M059J (cell line): Measurements from ENCODE around the gene ARF5. TPM values are rescaled to one million over a fixed set of nuclear protein-coding genes. Genes with fewer than 3 reads are reported as not detected.
"Not testable (repeated sequence)": the region's sequence is repeated elsewhere in the genome, so short reads cannot be mapped to it uniquely, and the experiment has no call there.

Source experiments
- DNase-seq: peaks from one replicate; pipeline ENCODE4 v3.0.0-alpha.2; 2012; ENCODE audit warnings: low read depth
- total RNA-seq: library from RNA; depleted of rRNA; stranded (reverse); fragments of >200 nt; shearing (Covaris generic); gene quantifications from 2 replicates; pipeline ENCODE4 v1.2.3, GENCODE V29; 2014; rRNA removed

The ARF5 gene
- 250 and 256 TPM in 2 replicates for total RNA-seq

DNA sequence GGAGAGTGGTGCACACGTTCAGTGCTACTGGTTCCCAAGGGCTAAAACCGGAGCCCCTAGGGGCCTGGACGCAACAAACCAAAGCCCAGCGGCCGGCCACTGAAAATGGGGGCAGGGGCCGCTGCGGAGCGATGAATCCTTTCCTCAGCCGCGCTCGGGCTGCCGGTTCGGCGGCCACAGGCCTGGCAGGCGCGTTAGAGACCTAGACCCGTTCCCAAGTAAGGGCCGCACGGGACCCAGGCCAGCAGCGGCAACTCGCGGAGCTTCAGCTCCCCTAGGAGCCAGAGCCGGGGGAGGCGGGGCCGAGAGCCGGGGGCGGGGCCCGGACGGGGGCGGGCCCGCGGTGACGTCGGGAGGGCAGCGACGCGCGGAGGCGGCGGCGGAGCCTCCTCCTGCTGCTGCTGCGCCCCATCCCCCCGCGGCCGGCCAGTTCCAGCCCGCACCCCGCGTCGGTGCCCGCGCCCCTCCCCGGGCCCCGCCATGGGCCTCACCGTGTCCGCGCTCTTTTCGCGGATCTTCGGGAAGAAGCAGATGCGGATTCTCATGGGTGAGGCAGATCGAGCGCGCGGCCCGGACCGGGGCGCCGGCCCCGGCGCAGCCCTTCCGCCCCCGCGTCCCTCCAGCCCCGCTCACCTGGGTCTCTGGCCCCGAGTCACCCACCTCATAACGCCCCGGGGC, at the start of gene ARF5:
TSS of gene ARF5 (plus strand) at position 393 of the 678 bp plus-strand sequence. CDS start at position 481, 88 bp downstream.
- DNase-seq: peak; percentile 76

DNA sequence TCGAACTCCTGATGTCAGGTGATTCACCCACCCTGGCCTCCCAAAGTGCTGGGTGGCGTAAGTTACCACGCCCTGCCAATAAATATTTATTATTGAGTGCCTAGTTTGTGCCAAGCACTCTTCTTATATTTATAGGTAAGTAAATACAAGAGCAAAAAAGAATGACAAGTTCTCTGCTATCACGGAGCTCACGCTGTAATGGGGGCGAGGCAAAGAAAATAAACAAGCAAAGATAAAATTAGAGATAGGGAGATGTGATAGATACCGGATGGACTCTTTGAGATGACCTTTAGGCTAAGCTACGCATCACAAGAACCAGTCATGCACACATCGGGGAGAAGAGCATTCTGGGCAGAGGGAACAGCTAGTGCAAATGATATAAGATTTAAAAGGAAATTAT, 49.1 kb upstream of the ARF5 start:
- no peak for DNase-seq

DNA sequence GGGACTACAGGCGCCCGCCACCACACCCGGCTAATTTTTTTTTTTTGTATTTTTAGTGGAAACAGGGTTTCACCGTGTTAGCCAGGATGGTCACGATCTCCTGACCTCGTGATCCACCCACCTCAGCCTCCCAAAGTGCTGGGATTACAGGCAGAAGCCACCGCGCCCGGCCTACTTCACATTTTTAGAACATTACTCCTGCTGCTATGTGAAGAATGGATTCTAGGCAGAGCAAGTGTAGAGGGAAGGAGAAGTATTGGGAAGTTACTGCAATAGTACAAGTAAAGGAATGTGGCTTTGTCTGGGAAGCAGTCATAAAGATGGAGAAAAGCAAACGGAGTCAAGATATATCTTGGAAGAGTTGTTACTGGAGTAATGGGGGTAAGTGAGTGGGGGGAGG, 47.8 kb upstream of the ARF5 start:
- not testable (repeated sequence) for DNase-seq

DNA sequence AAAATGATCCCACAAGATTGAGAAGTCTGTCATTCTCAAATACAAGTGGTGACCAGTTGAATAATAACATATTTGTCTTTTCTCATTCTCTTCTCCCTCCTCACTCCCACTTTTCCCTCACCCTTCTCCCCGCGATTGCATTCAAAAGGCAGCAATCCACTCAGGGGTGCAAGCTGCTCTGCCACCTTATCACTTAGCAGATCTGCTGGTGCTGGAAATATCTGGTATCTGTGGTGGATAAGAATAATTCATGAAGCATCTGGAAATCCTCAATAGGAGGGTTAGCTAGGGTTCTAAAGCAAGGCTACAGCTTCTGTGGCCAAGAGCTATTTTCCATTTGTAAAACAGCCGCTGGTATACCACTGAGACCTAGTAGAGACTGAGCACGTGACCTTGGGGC, 46.7 kb upstream of the ARF5 start:
- no peak for DNase-seq

DNA sequence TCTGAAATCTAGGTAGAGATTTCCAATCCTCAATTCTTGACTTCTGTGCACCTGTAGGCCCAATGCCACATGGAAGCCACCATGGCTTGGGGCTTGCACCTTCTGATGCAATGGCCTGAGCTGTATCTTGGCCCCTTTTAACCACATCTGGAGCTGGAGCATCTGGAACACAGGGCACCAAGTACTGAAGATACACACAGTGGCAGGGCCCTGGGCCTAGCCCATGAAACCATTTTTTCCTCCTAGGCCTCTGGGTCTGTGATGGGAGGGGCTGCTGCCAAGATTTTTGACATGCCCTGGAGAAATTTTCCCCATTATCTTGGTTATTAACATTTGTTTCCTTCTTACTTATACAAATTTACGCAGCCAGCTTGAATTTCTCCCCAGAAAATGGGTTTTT, 41.9 kb upstream of the ARF5 start:
- no peak for DNase-seq

DNA sequence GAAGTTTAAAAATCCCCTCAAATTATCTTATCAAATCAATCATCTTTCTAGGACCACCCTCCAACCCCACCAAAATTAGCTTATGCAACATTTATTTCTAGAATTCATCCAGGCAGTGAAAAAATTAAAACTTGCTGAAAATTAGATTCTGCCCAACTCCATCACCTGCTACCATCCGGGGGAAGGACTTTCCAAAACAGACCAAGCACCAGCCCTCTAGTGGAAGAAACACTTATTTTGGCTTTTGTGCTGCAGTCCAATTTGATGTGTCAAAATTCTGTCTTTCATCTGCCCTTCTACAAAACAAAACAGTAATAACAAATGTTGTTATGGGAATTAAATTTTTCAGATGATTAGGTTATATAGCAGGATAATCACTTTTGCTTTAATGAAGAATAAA, 38.0 kb upstream of the ARF5 start:
- no peak for DNase-seq

DNA sequence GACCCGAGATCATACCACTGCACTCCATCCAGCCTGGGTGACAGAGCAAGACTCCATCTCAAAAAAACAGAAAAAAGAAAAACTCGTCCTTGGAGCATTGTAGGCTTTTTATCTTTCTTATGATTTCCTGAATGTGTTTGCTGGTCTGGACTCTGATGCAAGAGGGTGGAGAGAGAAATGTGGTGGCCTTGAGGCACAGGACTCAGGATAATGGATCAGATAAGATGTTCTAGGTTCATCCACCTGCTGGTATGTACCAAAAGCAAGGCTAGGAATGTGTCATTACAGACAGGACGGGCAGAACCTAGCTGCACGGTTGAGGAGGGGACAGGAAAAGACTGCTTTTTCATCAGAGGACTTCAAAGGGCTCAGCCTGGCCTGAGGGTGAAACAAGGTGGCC, 36.3 kb upstream of the ARF5 start:
- no peak for DNase-seq

DNA sequence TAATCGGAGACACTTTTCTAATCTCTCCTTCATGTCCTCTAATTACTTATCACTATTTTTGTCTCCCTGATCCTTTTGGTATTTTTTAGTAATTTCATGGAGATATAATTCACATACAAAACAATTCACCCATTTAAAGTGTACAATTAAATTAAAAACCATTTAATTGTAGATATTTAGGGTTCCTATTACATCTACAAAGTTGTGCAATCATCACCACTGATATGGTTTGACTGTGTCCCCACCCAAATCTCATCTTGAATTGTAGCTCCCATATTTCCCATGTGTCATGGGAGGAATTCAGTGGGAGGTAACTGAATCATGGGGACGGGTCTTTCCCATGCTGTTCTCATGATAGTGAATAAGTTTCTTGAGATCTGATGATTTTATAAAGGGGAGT, 31.8 kb upstream of the ARF5 start:
- DNase-seq: no peak

DNA sequence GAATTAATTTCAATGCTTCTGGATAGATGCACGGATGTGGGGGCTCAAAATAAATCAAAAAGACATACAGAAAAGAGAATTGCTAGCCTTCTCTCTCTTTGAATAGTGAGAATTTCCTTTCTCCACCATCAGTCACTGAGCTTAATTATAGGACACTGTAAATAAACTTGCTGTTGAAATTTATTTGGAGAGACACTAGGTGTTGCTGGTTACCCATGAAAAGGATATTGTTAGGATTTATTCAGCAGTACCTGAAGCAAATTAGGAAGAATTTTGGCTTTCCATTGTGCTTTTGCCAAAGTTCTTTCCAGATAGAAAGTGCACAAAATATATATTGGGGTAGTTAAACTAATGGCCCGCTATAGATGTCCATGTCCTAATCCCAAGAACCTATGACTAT, 30.4 kb upstream of the ARF5 start:
- no peak for DNase-seq

DNA sequence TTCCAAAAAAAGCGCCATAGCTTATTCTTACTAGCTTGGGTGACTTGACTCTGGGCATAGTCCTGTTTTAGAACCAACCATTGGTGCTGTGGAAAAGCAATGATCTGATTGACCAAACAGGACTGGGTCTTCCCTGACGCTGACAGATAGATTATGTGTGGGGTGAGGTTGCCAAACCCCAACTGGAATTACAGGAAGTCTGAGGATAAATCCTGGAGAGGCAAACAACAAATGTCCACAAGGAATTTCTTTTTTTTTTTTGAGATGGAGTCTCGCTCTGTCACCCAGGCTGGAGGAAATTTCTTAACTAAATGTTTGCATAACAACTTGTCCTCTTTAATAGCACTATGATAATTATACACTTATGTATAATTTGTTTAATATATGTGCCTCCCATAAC, 22.0 kb upstream of the ARF5 start:
- DNase-seq: no peak

DNA sequence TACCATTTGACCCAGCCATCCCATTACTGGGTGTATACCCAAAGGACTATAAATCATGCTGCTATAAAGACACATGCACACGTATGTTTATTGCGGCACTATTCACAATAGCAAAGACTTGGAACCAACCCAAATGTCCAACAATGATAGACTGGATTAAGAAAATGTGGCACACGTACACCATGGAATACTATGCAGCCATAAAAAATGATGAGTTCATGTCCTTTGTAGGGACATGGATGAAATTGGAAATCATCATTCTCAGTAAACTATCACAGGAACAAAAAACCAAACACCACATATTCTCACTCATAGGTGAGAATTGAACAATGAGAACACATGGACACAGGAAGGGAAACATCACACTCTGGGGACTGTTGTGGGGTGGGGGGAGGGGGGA, 20.2 kb upstream of the ARF5 start:
- DNase-seq: not testable (repeated sequence)

DNA sequence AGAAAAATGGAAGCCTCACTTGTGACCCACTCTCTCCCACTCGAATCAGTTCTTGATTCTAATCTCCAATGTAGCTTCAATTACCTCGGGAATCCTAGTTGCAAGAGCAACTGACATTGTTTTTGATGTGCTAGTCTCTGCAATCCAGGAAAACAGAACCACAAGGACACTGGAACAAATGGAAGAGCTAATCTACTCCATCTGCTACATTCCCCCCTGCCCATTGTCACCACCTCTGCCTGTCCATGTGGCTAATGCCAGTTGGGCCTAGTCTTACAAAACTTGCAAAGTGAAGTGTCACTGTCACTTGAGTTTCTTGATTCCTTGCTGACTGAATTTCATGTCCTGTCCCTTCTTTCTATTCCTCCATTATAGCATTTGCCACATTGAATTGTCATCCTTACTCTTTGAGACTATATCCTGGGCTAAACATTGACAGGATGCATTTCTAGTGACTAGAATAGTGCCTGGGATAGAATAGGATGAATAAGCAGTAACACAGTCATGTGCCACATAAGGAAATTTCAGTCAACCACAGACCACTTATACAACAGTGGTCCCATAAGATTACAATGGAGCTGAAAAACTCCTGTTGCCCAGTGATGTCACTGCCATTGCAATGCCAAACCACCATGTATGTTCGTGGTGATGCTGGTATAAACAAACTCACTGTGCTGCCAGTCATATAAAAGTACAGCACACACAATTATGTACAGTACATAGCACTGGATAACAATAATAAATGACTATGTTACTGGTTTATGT, 16.3 kb upstream of the ARF5 start:
- peak; percentile 38 for DNase-seq

DNA sequence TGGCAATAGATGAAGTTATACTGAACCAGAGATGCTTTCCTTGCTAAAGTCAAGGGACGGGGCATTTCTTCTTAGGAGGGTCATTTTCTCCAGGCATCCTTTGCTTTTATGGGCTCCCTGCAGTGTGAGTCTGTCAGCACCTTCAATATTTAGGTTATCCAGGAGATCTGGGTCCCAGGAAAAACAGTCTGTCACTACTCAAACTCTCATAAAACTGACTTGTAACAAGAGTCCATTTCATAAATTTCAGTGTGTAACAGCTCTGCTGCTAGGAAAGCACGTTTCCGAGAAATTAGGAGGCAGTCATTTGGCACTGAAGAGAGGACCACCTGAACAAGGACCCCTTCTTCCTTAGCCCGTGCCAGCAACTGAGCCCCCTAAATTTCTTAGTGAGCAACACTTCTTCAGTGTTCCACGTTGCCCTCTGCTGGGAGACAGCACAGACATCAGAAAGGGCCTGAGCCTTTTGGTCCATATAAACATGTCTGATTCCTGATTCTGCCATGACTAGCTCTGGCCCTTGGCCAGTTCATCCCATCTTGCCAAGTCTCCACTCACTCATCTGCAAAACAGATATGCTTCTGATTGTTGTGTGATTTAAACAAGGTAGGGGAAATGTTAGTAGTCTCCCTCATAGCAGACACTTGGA, 10.1 kb upstream of the ARF5 start:
- DNase-seq: peak; percentile 67

DNA sequence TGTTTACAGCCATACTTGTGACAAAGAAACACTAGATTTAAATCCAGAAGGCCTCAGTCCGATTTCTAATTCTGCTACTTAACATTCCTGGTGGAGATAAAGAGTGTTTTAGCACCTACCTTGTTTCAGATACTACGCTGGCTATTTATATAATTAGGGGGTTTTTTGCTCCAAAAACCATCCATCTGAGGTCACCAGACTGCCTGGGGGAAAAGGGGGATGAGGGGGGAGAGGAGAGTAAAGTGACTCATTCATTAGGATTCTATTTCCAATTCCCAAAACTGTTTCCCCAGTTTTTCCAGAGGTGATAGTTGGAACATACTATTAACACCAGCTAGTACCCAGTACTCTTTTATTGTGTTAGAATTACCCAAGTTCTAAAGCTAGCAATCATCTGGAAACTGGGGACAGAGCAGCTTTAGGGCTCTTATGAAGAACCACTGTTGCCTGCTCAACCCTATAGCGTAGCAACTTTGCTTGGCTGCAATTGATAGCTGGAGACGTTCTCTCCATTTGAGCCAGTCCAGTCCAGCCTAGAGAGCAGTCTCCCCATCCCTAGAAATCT, 9.4 kb upstream of the ARF5 start:
- DNase-seq: peak; percentile 67

DNA sequence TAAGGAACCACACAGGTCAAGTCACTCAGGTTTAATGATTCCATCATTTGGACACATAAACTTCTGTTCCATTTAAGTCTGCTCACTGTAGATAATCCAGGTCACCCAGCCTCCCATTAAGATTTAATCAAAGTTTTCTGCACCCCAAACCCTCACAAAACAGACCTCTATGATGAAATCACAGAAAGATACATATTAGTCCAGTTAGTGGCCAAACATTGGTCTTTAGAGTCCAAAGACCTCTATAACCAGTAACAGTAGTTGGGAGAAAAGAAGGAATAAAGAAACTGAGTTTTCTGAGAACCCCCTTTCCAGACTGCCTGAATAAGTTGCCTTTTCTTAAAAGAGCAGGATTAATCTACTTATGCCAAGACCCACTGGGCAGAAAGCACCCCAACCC, 7.6 kb upstream of the ARF5 start:
- DNase-seq: no peak

DNA sequence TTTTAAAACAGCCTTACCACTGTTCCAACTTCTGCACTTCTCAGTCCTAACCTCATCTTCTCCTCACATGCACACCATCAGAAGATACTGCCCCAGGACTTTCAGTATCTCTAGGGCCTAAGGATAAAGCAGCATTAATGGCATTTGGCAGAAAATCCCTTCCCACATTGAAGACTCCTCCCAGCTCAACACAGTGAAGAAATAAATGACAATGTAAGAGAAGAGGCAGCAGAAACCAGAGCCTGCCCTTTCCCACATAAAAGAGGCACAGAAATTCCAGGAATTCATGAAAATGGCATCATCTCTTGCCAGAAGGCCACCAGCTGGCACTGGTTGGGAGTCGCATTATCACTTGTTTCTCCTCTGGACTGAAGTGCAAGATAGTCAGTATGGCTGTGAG, 6.5 kb upstream of the ARF5 start:
- DNase-seq: peak; percentile 25

DNA sequence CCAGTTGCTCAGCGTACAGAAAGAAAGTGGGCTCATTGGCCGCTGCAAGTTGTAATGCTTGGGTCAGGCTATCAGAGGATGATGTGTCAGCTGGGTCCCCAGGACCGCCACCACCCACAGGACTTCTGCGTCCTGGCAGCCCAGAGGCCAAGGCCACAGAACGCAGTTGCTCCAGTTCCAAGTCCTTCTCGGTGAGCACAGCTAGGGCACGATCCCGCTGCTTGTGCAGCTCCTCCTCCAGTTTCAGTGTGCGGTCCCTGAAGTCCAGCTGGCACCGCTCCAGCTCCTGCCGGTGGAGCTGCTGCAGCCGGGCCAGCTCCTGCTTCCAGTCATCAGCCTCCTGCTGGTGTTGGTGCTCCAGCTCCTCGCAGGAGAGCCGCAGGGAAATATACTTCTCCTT, 5.8 kb upstream of the ARF5 start:
- no peak for DNase-seq

DNA sequence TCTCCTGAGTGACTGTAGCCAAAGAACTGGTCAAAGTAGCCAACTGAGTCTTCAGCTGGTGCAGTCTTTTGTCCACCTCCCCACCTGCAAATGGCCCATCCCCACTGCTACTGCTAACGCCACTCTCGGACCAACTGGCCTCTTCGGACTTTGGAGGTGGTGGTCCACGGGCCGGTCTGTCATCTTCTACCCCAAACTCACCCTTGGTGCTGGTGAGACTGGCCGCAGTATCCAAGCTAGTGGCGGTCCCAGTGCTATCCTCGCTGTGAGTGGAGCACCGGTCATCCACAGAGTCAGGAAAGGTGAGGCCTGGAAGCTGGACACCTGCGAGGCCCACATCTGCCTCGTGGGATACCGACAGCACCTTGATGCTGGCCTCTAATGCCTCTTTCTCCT, 3.6 kb upstream of the ARF5 start:
- no peak for DNase-seq

DNA sequence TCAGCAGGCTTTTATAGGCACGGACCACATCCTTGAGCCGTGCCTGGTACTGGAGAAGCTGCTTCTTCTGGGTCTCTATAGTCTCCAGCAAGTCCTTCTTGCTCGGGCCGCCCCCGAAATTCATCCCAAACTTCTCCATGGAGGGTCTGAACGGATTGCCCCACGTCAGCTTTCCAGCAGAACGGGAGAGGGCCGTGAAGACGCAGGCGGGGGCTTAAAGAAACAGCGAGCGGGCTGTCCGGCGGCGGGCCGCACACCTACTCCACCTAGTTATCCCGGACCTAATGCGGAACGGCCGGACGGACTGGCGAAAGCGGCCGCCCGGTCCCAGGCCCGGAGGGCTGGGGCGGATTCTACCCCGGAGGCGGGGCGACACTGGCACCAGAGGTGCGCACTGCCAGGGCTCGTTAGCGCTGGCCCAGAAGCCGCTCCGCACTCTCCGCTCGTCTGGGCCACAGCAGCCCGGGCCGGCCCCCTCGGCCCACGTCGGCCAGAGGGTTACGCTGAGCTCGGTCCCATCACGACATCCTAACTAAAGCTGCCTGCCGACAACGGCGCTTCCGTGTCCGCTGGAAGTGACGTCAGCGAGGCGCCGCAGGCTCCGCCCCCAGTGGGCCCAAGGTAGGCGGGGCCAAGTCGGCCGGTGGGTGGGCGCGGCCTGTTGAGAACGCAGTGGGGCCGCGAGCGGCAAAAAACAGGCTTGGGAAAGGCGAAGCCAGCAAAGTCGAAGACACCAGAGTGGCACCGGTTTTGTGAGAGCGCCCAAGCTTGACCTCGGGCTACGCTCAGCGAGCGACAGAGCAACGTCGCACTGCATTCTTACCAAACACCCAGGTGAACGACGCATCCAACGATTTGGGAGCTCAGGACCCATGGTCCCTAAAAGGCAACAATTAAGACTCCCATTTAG, 2.9 kb upstream of the ARF5 start, which contains the start of gene GCC1:
TSS of gene GCC1 (minus strand) at position 553 of the 910 bp plus-strand sequence. CDS start at position 139, 414 bp downstream.
- DNase-seq: peak; percentile 82

DNA sequence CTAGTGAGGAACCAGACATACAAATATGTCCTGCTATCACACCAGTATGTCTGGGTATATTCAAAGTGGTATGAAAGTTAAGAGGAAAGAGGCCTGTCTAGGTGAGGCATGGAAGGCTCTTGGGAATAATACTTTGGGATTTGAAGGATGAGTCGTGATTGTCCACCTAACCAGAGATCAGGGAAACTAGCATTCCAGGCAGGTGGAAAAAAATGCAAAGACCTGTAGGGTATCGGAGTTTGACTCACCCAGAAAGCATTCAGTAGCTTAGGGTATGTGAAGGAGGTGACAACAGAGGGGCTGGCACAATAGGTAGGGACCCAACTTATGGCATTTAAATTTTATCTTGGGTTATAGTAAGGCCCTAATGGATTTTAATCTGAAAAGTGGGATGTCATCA, 1.9 kb upstream of the ARF5 start:
- DNase-seq: no peak

DNA sequence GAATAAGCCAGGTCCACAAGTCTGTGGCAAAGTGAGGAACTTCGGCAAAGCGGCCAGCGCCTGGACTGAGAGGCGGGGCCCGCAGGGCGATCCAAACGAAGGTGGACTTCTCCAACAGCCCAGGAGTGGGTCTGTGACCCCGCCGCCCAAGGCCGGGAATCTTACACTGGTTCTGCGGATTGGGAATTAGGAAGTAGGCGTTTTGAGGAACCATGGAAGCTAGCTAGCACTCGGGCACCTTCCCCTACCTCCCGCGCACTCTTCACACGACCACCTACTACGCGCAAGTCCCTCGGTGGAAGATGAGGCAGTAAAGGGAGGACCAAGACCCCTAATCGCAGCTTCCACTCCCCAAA, 570 bp upstream of the ARF5 start:
- no peak for DNase-seq
